OCI-LY7 (cell line): ENCODE data around the gene WNK4.

ENCODE experiments used
- CTCF ChIP-seq: fragments of 200-600 bp; sonication (generic); conservative IDR thresholded peaks from 2 replicates; pipeline ENCODE4 v1.5.1; 2014; ENCODE audit warnings: mild to moderate bottlenecking, antibody characterized with exemption, low read length, moderate library complexity, mixed read lengths
- EZH2phosphoT487 ChIP-seq: fragments of 200-600 bp; sonication (generic); IDR thresholded peaks from 2 replicates; pipeline ENCODE4 v1.6.1; 2018; ENCODE audit warnings: low read depth, borderline replicate concordance, mild to moderate bottlenecking, mixed run types, antibody characterized with exemption, low read length, moderate library complexity, mixed read lengths

- no peak for TF ChIP-seq CTCF
- no peak for TF ChIP-seq EZH2phosphoT487
Observed at GRCh38 chr17:42760652-42761581, 19.5 kb upstream of the WNK4 start, which contains the start of gene RAMP2.
